Breast epithelium (tissue), 4 donors: ENCODE data around the gene CACNG4. TPM values are rescaled to one million over a fixed set of nuclear protein-coding genes. Genes with fewer than 3 reads are reported as not detected.

Source experiments
- DNase-seq, 2 donors: peaks; one replicate each; pipeline ENCODE4 v3.0.0-alpha.2; 2019; ENCODE audit warnings: low spot score in 2 of 2
- H3K27ac ChIP-seq, 2 donors: fragments of 200-600 bp; sonication (generic) in 1 of 2; one replicate each; pipeline ENCODE4 v1.5.1; 2016 to 2019; ENCODE audit warnings: mild to moderate bottlenecking in 1 of 2
- H3K27me3 ChIP-seq, 2 donors: fragments of 200-600 bp; sonication (generic) in 1 of 2; one replicate each; pipeline versions ENCODE4 v1.5.1 to v1.6.0; 2017 to 2019; ENCODE audit warnings: control low read depth in 1 of 2, mild to moderate bottlenecking in 1 of 2
- H3K36me3 ChIP-seq: fragments of 200-600 bp; one replicate; pipeline ENCODE4 v1.5.1; 2019
- H3K4me1 ChIP-seq, 2 donors: fragments of 200-600 bp; sonication (generic); one replicate each; pipeline ENCODE4 v1.5.1; 2016 to 2019; ENCODE audit warnings: control low read depth in 1 of 2
- H3K4me3 ChIP-seq, 3 donors: fragments of 200-600 bp; sonication (generic); 1 replicate in 2 of 3; 2 replicates in 1 of 3; pipeline ENCODE4 v1.5.1; 2016 to 2019; ENCODE audit warnings: mild to moderate bottlenecking in 3 of 3, moderate library complexity in 2 of 3
- H3K9me3 ChIP-seq, 2 donors: fragments of 200-600 bp; sonication (generic) in 1 of 2; one replicate each; pipeline ENCODE4 v1.5.1; 2016 to 2019; ENCODE audit warnings: control low read depth in 1 of 2
- POLR2A ChIP-seq: fragments of 450-650 bp; IDR thresholded peaks from one replicate; pipeline ENCODE4 v1.6.1; 2016; ENCODE audit warnings: antibody characterized with exemption, mild to moderate bottlenecking, moderate library complexity
- POLR2AphosphoS5 ChIP-seq, 3 donors: sonication (generic); formaldehyde crosslinking; IDR thresholded peaks; one replicate each; pipeline ENCODE4 v1.6.1; 2017; ENCODE audit warnings: antibody characterized with exemption in 3 of 3
- intact Hi-C: fragments of 100-400 bp; cut with DNase I; formaldehyde crosslinking; loops from one replicate; pipeline ENCODE4 v1.15.1; 2023; ENCODE audit warnings: low total_unique reads
- total RNA-seq, 3 donors: library from RNA; depleted of rRNA; stranded (reverse); fragments of >200 nt; gene quantifications; one replicate each; pipeline ENCODE4 v1.1.0, GENCODE V29; 2016
- TF ChIP-seq, protein P1 (sequence below), 3 donors: fragments of 450-650 bp; IDR thresholded peaks; one replicate each; pipeline ENCODE4 v1.5.1; 2016 to 2017; ENCODE audit warnings: antibody characterized with exemption in 3 of 3, mild to moderate bottlenecking in 3 of 3, moderate library complexity in 3 of 3

Gene CACNG4
- total RNA-seq, 3 donors from 2014 or later, result 2.6 to 7.3 TPM; not detected in 1

DNA sequence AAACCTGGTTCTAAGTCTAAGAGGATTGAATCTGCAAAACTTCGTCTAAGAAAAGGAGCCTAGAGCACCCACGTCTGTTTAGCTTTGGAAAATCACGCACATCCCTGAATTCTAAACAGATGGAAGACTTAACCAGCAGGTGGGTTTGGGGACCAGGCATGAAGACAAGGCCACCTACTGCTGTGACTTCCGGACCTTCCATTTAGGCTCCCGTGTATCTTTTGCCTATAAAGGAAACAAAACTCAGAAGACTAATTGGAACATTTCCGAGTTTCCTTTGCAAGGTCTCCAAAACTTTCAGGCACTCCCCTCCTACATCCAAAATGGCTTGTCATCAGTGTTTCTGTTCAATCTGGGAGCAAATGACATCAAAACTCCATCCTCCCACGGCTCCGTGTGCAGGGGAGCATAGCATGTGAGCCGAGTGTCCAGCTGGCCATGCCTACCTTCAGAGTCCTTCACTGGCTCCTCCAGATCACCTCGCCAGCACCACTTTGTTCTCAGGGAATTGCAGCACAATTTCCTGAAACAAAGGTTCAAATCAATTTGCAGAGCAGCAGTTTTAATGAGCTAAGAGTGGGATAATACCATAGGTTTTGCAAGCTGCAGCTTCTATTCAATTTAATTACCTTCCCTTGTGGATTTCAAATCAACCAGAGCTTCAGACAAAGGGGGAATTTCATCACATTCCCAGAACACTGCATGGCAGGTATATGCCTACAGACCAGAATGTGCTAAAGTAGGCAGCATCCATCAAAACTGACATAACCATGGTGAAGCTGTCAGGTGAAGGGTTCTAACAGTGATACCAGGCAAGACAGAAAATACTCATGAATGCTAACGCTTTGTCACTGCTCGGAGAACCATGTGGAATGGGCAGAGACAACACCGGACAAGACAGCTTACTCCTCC, 103.3 kb downstream of the CACNG4 start:
- Histone ChIP-seq H3K27ac (no peak overlapping the region), H3K36me3 (no peaks in the 10 kb centered on the region), H3K4me3 (no peak overlapping the region), H3K4me1 (no peaks in the 10 kb centered on the region), H3K27me3 (no peaks in the 10 kb centered on the region), H3K9me3 (no peaks in the 10 kb centered on the region)
- intact Hi-C loops, result no loop called here
- DNase-seq, result no peak
- TF ChIP-seq POLR2AphosphoS5 (IDR thresholded peaks at IDR 0.05) (no peak), POLR2A (no peak)
- TF ChIP-seq, protein P1, sequence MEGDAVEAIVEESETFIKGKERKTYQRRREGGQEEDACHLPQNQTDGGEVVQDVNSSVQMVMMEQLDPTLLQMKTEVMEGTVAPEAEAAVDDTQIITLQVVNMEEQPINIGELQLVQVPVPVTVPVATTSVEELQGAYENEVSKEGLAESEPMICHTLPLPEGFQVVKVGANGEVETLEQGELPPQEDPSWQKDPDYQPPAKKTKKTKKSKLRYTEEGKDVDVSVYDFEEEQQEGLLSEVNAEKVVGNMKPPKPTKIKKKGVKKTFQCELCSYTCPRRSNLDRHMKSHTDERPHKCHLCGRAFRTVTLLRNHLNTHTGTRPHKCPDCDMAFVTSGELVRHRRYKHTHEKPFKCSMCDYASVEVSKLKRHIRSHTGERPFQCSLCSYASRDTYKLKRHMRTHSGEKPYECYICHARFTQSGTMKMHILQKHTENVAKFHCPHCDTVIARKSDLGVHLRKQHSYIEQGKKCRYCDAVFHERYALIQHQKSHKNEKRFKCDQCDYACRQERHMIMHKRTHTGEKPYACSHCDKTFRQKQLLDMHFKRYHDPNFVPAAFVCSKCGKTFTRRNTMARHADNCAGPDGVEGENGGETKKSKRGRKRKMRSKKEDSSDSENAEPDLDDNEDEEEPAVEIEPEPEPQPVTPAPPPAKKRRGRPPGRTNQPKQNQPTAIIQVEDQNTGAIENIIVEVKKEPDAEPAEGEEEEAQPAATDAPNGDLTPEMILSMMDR (IDR thresholded peaks at IDR 0.05), result no peak

DNA sequence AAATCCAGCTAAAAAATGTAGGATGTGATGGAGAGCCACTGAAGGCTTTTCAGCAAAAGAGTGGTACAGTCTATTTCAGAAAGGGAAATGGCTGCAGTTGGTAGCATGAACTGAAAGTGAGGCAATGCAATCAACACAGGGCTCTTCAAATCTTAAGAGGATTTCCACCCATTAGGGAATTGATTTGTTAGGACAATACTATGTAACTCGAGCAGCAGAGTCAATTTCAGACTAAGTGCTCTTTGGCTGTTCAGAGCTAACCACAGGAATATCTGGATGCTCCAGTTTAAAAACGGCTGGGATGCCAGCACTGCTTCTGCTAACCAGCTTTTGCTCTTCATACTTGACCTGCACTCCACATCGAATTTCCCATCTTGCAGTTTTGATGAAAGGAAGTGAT, 104.5 kb downstream of the CACNG4 start:
- Histone ChIP-seq H3K27ac (no peak overlapping the region), H3K36me3 (no peaks in the 10 kb centered on the region), H3K27me3 (no peaks in the 10 kb centered on the region), H3K9me3 (no peaks in the 10 kb centered on the region), H3K4me3 (no peak overlapping the region), H3K4me1 (no peaks in the 10 kb centered on the region)
- no peak for DNase-seq
- TF ChIP-seq POLR2AphosphoS5 (IDR thresholded peaks at IDR 0.05) (no peak), POLR2A (no peak)
- TF ChIP-seq, protein P1 (IDR thresholded peaks at IDR 0.05), result no peak
- intact Hi-C loops, result no loop called here

DNA sequence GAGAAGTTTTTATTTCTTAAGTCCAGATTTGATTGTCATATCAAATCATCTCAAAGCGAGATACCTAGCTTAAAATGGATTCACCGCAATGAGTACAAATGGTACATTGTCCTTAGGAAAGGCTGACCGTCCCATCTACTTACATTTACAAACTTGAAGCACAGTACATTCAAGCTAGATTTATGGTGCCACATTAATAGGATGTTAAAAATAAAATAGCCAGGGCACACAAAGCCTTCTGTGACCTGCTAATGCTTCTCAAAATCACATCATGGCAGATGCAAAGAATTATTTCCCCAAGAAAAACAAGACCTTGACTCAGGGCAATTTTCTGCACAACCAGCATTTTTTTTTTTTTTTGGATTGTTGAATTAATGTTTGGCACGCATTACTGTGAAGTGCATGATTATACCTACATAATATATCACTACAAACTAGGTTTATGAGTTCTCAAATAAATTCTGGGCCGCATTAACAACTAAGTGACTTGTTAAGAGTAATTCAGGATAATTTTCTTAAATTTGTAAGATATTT, 105.2 kb downstream of the CACNG4 start:
- Histone ChIP-seq H3K4me1 (no peaks in the 10 kb centered on the region), H3K27ac (no peak overlapping the region), H3K9me3 (no peaks in the 10 kb centered on the region), H3K36me3 (no peaks in the 10 kb centered on the region), H3K27me3 (no peaks in the 10 kb centered on the region), H3K4me3 (no peak overlapping the region)
- TF ChIP-seq, protein P1 (IDR thresholded peaks at IDR 0.05), result no peak
- TF ChIP-seq POLR2AphosphoS5 (IDR thresholded peaks at IDR 0.05), result no peak
- no peak for TF ChIP-seq POLR2A
- no peak for DNase-seq
- intact Hi-C loops, result no loop called here

DNA sequence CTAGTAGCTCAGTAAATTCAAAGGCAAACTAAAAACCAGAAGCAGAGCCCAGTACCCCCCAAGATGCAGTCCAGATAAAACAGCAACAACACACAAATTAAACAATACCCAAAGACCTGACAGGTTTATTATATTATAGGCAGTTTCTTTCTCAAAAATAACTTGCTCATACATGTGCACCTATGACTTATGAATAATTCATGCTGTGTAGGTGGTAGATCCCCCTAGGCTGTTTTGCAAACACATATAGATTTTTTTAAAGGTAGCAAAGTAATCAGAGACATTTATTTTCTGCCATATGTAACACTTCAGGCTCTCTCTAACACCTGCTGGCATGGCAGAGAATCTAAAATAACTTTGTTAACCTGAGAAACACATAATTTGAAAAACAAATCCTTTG, 107.1 kb downstream of the CACNG4 start:
- DNase-seq, result no peak
- TF ChIP-seq, protein P1 (IDR thresholded peaks at IDR 0.05), result no peak
- TF ChIP-seq POLR2A (no peak), POLR2AphosphoS5 (IDR thresholded peaks at IDR 0.05) (no peak)

DNA sequence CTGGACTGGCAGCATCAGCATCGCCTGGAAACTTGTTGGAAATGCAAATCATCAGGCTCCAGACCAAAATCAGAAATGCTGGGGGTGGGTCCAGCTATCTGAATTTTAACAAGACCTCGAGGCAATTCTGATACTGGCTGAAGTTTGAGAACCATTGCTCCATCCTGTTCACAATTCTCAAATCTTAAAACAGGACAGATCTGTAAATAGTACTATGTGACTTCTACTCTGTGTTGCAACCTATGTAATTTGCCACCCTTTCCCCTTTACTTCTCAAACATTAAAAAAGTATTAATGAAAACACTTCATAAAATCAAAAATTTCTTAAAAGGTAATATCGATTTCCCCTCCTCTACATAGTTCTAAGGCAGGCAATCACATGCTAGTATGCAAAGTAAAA, 108.4 kb downstream of the CACNG4 start:
- H3K27me3 ChIP-seq, result no peaks in the 10 kb centered on the region
- H3K27ac ChIP-seq, result no peak overlapping the region
- TF ChIP-seq POLR2A (no peak), POLR2AphosphoS5 (IDR thresholded peaks at IDR 0.05) (no peak)
- TF ChIP-seq, protein P1 (IDR thresholded peaks at IDR 0.05), result no peak
- no peak overlapping the region for H3K4me3 ChIP-seq
- intact Hi-C loops, result no loop called here
- H3K4me1 ChIP-seq, result no peaks in the 10 kb centered on the region
- DNase-seq, result no peak
- no peaks in the 10 kb centered on the region for H3K9me3 ChIP-seq
- H3K36me3 ChIP-seq, result no peaks in the 10 kb centered on the region

More for the DNA sequence above, 107.1 kb downstream of the CACNG4 start:
- H3K27me3 ChIP-seq, result no peaks in the 10 kb centered on the region
- no peak overlapping the region for H3K27ac ChIP-seq
- H3K9me3 ChIP-seq, result no peaks in the 10 kb centered on the region
- intact Hi-C loops, result no loop called here
- H3K4me3 ChIP-seq, result no peak overlapping the region
- H3K4me1 ChIP-seq, result no peaks in the 10 kb centered on the region
- no peaks in the 10 kb centered on the region for H3K36me3 ChIP-seq
